HEK293 (cell line): Measurements from ENCODE around the gene FGFR3.

ENCODE experiments used
- CTCF ChIA-PET: fragments of 350-600 bp; formaldehyde crosslinking; extraction: SDS; loops from one replicate; lab custom pipeline; 2021; ENCODE audit warnings: antibody characterized with exemption; lab: Yijun Ruan, JAX
- POLR2A ChIA-PET: fragments of 300-600 bp; formaldehyde crosslinking; extraction: SDS; loops from one replicate; lab custom pipeline; 2020; ENCODE audit warnings: antibody characterized with exemption, inconsistent platforms; lab: Yijun Ruan, JAX
- H3K27ac ChIP-seq: fragments of 200-500 bp; sonication (Bioruptor generic); 2 replicates; pipeline ENCODE4 v1.5.1; 2014; ENCODE audit warnings: low read depth, low read length, control low read depth, inconsistent platforms; ENCODE audit errors: extremely low read depth
- H3K36me3 ChIP-seq, 2 experiments: fragments of 200-500 bp in 1 of 2; sonication (Bioruptor generic) in 1 of 2; 1 replicate in 1 of 2; 2 replicates in 1 of 2; pipeline ENCODE4 v1.5.1; 2014 to 2017; ENCODE audit warnings: inconsistent platforms in 2 of 2, low read length in 2 of 2; ENCODE audit not compliant: control insufficient read depth in 2 of 2, insufficient read depth in 1 of 2
- H3K4me1 ChIP-seq: fragments of 200-500 bp; sonication (Bioruptor generic); 2 replicates; pipeline ENCODE4 v1.5.1; 2014; ENCODE audit warnings: mild to moderate bottlenecking, low read length, inconsistent platforms; ENCODE audit not compliant: control insufficient read depth, insufficient read depth
- H3K4me3 ChIP-seq: 2 replicates; pipeline ENCODE4 v1.5.1; 2011; ENCODE audit warnings: low read depth, mild to moderate bottlenecking, control low read depth, low read length, moderate library complexity
- H3K9me3 ChIP-seq: fragments of 200-500 bp; sonication (Bioruptor generic); 2 replicates; pipeline ENCODE4 v1.5.1; 2014; ENCODE audit warnings: low read depth, low read length, inconsistent platforms; ENCODE audit not compliant: control insufficient read depth, insufficient read depth
- BCL11B ChIP-seq: fragments of 450-650 bp; formaldehyde crosslinking; IDR thresholded peaks from 2 replicates; pipeline ENCODE4 v1.5.1; 2016; ENCODE audit warnings: low read depth, missing biosample characterization, missing genetic modification characterization
- EGR2 ChIP-seq: fragments of 450-650 bp; formaldehyde crosslinking; IDR thresholded peaks from 2 replicates; pipeline ENCODE4 v1.5.1; 2016; ENCODE audit warnings: low read depth, missing biosample characterization, missing genetic modification characterization
- GLIS1 ChIP-seq: fragments of 450-650 bp; formaldehyde crosslinking; IDR thresholded peaks from 2 replicates; pipeline ENCODE4 v1.5.1; 2016; ENCODE audit warnings: missing biosample characterization, missing genetic modification characterization
- IKZF3 ChIP-seq: fragments of 450-650 bp; IDR thresholded peaks from 2 replicates; pipeline ENCODE4 v1.5.0; 2018; ENCODE audit warnings: missing biosample characterization, mild to moderate bottlenecking, missing genetic modification characterization, moderate library complexity
- KLF1 ChIP-seq: fragments of 450-650 bp; formaldehyde crosslinking; IDR thresholded peaks from 2 replicates; pipeline ENCODE4 v1.5.1; 2016; ENCODE audit warnings: missing biosample characterization, missing genetic modification characterization
- KLF10 ChIP-seq: fragments of 450-650 bp; IDR thresholded peaks from 2 replicates; pipeline ENCODE4 v1.5.1; 2018; ENCODE audit warnings: missing biosample characterization, mild to moderate bottlenecking, missing genetic modification characterization
- MEIS1 ChIP-seq: sonication (generic); formaldehyde crosslinking; IDR thresholded peaks from 2 replicates; pipeline ENCODE4 v1.8.1; 2022; ENCODE audit warnings: missing genetic modification reagents, mild to moderate bottlenecking, borderline replicate concordance
- SALL2 ChIP-seq: fragments of 450-650 bp; formaldehyde crosslinking; IDR thresholded peaks from 2 replicates; pipeline ENCODE4 v1.5.0; 2017; ENCODE audit warnings: missing biosample characterization, mild to moderate bottlenecking, missing genetic modification characterization, borderline replicate concordance
- ZBTB1 ChIP-seq: fragments of 450-650 bp; formaldehyde crosslinking; IDR thresholded peaks from 2 replicates; pipeline ENCODE4 v1.5.1; 2016; ENCODE audit warnings: missing biosample characterization, missing genetic modification characterization
- ZBTB8A ChIP-seq: fragments of 450-650 bp; formaldehyde crosslinking; IDR thresholded peaks from 2 replicates; pipeline ENCODE4 v1.5.1; 2016; ENCODE audit warnings: missing biosample characterization, missing genetic modification characterization
- ZEB2 ChIP-seq: fragments of 450-650 bp; formaldehyde crosslinking; IDR thresholded peaks from 2 replicates; pipeline ENCODE4 v1.5.1; 2016; ENCODE audit warnings: missing biosample characterization, missing genetic modification characterization
- ZFHX2 ChIP-seq: fragments of 450-650 bp; formaldehyde crosslinking; conservative IDR thresholded peaks from 2 replicates; pipeline ENCODE4 v1.5.1; 2016; ENCODE audit warnings: missing biosample characterization, missing genetic modification characterization
- ZNF10 ChIP-seq: fragments of 450-650 bp; formaldehyde crosslinking; IDR thresholded peaks from 2 replicates; pipeline ENCODE4 v1.5.1; 2017; ENCODE audit warnings: missing biosample characterization, missing genetic modification characterization
- ZNF133 ChIP-seq: fragments of 450-650 bp; formaldehyde crosslinking; IDR thresholded peaks from 2 replicates; pipeline ENCODE4 v1.5.1; 2016; ENCODE audit warnings: missing biosample characterization, missing genetic modification characterization
- ZNF138 ChIP-seq: fragments of 450-650 bp; formaldehyde crosslinking; IDR thresholded peaks from 2 replicates; pipeline ENCODE4 v1.5.1; 2016; ENCODE audit warnings: missing biosample characterization, missing genetic modification characterization, borderline replicate concordance
- ZNF311 ChIP-seq: fragments of 450-650 bp; formaldehyde crosslinking; IDR thresholded peaks from 2 replicates; pipeline ENCODE4 v1.5.1; 2017; ENCODE audit warnings: missing biosample characterization, missing genetic modification characterization, borderline replicate concordance
- ZNF324 ChIP-seq: fragments of 450-650 bp; formaldehyde crosslinking; IDR thresholded peaks from 2 replicates; pipeline ENCODE4 v1.5.1; 2016; ENCODE audit warnings: missing biosample characterization, missing genetic modification characterization
- ZNF426 ChIP-seq: fragments of 450-650 bp; formaldehyde crosslinking; IDR thresholded peaks from 2 replicates; pipeline ENCODE4 v1.5.1; 2017; ENCODE audit warnings: missing biosample characterization, missing genetic modification characterization, mild to moderate bottlenecking, inconsistent platforms, moderate library complexity
- ZNF555 ChIP-seq: fragments of 450-650 bp; formaldehyde crosslinking; conservative IDR thresholded peaks from 2 replicates; pipeline ENCODE4 v1.5.1; 2017; ENCODE audit warnings: missing biosample characterization, mild to moderate bottlenecking, missing genetic modification characterization, inconsistent platforms
- ZNF664 ChIP-seq: fragments of 450-650 bp; formaldehyde crosslinking; IDR thresholded peaks from 2 replicates; pipeline ENCODE4 v1.5.1; 2016; ENCODE audit warnings: missing biosample characterization, missing genetic modification characterization
- ZNF677 ChIP-seq: fragments of 450-650 bp; IDR thresholded peaks from 2 replicates; pipeline ENCODE4 v1.5.0; 2018; ENCODE audit warnings: missing biosample characterization, mild to moderate bottlenecking, missing genetic modification characterization, moderate library complexity
- ZNF76 ChIP-seq: fragments of 450-650 bp; formaldehyde crosslinking; IDR thresholded peaks from 2 replicates; pipeline ENCODE4; 2016; ENCODE audit warnings: low read depth, missing biosample characterization, missing genetic modification characterization, borderline replicate concordance
- ZXDB ChIP-seq: fragments of 450-650 bp; formaldehyde crosslinking; IDR thresholded peaks from 2 replicates; pipeline ENCODE4 v1.5.1; 2016; ENCODE audit warnings: missing biosample characterization, missing genetic modification characterization
- TF ChIP-seq, protein P1 (sequence below): fragments of 450-650 bp; formaldehyde crosslinking; IDR thresholded peaks from 2 replicates; pipeline ENCODE4 v1.5.1; 2016; ENCODE audit warnings: missing biosample characterization, missing genetic modification characterization
- TF ChIP-seq, protein P2 (sequence below): IDR thresholded peaks from 2 replicates; pipeline ENCODE4 v1.6.1; 2011; ENCODE audit warnings: mild to moderate bottlenecking, low read depth, low read length, borderline replicate concordance
- TF ChIP-seq, protein P3 (sequence below): fragments of 450-650 bp; formaldehyde crosslinking; IDR thresholded peaks from 2 replicates; pipeline ENCODE4 v1.5.0; 2017; ENCODE audit warnings: missing biosample characterization, missing genetic modification characterization, borderline replicate concordance

FGFR3 gene

DNA sequence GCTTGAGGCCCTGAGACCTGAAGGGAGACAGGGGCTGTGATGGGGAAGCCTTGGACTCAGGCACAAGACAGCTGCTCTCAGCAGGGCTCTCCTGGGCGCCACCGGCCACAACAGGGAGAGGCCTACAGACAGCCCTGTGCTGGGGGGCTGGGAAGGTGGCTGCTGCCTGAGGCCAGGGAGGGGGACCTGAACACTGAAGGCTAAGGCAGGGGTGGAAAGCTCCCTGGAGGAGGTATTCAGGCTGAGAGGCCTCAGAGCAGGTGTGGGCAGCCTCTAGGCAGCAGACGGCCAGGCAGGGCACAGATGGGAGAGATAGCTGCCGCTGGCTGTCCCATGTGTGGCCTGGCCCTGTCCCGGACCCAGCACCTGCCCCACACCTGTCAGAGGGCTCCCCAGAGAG, 38.8 kb upstream of the FGFR3 start:
- POLR2A ChIA-PET: interaction anchor here (1.5 kb wide), 1 partner anchor 8 kb away, joined by 4 read pairs; no protein-coding TSS in a partner anchor
- Histone ChIP-seq H3K4me1 (no peaks in the 10 kb centered on the region), H3K36me3 (no peaks in the 10 kb centered on the region), H3K27ac (no peak overlapping the region), H3K4me3 (no peak overlapping the region), H3K9me3 (no peaks in the 10 kb centered on the region)
- TF ChIP-seq ZNF138 (tag by site-specific recombination) (no peak), ZNF677 (tag by site-specific recombination) (no peak), ZBTB8A (peak; percentile 54), KLF1 (tag by site-specific recombination) (peak; percentile 69), GLIS1 (tag by site-specific recombination) (peak; percentile 39; the same call in 1 of the 2 replicates), ZNF10 (no peak), EGR2 (tag by site-specific recombination) (peak; percentile 76), ZXDB (tag by site-specific recombination) (no peak), ZFHX2 (peak; percentile 74), ZNF664 (tag by site-specific recombination) (no peak)
- TF ChIP-seq, protein P1, sequence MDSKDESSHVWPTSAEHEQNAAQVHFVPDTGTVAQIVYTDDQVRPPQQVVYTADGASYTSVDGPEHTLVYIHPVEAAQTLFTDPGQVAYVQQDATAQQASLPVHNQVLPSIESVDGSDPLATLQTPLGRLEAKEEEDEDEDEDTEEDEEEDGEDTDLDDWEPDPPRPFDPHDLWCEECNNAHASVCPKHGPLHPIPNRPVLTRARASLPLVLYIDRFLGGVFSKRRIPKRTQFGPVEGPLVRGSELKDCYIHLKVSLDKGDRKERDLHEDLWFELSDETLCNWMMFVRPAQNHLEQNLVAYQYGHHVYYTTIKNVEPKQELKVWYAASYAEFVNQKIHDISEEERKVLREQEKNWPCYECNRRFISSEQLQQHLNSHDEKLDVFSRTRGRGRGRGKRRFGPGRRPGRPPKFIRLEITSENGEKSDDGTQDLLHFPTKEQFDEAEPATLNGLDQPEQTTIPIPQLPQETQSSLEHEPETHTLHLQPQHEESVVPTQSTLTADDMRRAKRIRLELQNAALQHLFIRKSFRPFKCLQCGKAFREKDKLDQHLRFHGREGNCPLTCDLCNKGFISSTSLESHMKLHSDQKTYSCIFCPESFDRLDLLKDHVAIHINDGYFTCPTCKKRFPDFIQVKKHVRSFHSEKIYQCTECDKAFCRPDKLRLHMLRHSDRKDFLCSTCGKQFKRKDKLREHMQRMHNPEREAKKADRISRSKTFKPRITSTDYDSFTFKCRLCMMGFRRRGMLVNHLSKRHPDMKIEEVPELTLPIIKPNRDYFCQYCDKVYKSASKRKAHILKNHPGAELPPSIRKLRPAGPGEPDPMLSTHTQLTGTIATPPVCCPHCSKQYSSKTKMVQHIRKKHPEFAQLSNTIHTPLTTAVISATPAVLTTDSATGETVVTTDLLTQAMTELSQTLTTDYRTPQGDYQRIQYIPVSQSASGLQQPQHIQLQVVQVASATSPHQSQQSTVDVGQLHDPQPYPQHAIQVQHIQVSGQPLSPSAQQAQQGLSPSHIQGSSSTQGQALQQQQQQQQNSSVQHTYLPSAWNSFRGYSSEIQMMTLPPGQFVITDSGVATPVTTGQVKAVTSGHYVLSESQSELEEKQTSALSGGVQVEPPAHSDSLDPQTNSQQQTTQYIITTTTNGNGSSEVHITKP (tag by site-specific recombination): no peak
- CTCF ChIA-PET: interaction anchor here (0.8 kb wide), 1 partner anchor 56 kb away, joined by 6 read pairs; no protein-coding TSS in a partner anchor

DNA sequence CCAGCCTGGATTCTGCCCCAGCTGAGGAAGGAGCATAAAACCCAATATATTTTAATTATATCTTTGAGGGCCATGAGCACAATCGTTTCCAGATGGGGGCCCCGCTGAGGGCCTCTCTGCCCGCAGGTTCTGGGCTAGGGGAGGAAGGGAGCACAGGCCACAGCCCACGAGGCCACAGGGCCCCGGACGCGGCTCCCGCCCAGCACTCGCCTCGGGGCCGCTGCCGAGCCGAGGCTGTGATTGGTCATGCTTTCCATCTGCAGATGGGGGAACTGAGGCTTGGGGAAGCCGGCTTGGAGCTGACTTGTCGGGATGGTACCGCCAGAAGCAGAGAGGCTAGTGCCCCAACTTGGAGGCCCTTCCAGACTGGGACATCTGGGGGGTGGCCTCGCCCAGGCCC, 37.8 kb upstream of the FGFR3 start:
- Histone ChIP-seq H3K36me3 (no peaks in the 10 kb centered on the region), H3K27ac (no peak overlapping the region), H3K4me1 (no peaks in the 10 kb centered on the region), H3K4me3 (no peak overlapping the region), H3K9me3 (no peaks in the 10 kb centered on the region)
- no peak for TF ChIP-seq ZNF311 (tag by site-specific recombination)
- no peak for TF ChIP-seq MEIS1 (CRISPR knock-in tag)
- TF ChIP-seq ZNF426 (tag by site-specific recombination): no peak
- TF ChIP-seq BCL11B (tag by site-specific recombination): no peak
- no peak for TF ChIP-seq ZNF555 (tag by site-specific recombination)
- TF ChIP-seq ZNF76 (tag by site-specific recombination): no peak
- no peak for TF ChIP-seq KLF10 (tag by site-specific recombination)
- TF ChIP-seq, protein P2, sequence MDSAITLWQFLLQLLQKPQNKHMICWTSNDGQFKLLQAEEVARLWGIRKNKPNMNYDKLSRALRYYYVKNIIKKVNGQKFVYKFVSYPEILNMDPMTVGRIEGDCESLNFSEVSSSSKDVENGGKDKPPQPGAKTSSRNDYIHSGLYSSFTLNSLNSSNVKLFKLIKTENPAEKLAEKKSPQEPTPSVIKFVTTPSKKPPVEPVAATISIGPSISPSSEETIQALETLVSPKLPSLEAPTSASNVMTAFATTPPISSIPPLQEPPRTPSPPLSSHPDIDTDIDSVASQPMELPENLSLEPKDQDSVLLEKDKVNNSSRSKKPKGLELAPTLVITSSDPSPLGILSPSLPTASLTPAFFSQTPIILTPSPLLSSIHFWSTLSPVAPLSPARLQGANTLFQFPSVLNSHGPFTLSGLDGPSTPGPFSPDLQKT: no peak
- no peak for TF ChIP-seq ZBTB1 (tag by site-specific recombination)
- no peak for TF ChIP-seq ZEB2 (tag by site-specific recombination)
- no peak for TF ChIP-seq IKZF3 (tag by site-specific recombination)
- TF ChIP-seq ZNF10: no peak
- no peak for TF ChIP-seq ZNF133 (tag by site-specific recombination)
- TF ChIP-seq ZNF324 (tag by site-specific recombination): no peak
- TF ChIP-seq SALL2 (tag by site-specific recombination): no peak
- TF ChIP-seq, protein P3, sequence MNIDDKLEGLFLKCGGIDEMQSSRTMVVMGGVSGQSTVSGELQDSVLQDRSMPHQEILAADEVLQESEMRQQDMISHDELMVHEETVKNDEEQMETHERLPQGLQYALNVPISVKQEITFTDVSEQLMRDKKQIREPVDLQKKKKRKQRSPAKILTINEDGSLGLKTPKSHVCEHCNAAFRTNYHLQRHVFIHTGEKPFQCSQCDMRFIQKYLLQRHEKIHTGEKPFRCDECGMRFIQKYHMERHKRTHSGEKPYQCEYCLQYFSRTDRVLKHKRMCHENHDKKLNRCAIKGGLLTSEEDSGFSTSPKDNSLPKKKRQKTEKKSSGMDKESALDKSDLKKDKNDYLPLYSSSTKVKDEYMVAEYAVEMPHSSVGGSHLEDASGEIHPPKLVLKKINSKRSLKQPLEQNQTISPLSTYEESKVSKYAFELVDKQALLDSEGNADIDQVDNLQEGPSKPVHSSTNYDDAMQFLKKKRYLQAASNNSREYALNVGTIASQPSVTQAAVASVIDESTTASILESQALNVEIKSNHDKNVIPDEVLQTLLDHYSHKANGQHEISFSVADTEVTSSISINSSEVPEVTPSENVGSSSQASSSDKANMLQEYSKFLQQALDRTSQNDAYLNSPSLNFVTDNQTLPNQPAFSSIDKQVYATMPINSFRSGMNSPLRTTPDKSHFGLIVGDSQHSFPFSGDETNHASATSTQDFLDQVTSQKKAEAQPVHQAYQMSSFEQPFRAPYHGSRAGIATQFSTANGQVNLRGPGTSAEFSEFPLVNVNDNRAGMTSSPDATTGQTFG: no peak
- ChIA-PET CTCF (no interaction called here), POLR2A (interaction anchor here (1.5 kb wide), 1 partner anchor 9 kb away, joined by 4 read pairs; no protein-coding TSS in a partner anchor)
